OCI-LY1 (cell line): Measurements from ENCODE around the gene SRSF7.

Source experiments
- H2AFZ ChIP-seq: fragments of 200-600 bp; sonication (generic), shearing (Covaris generic); 2 replicates; pipeline ENCODE4 v1.6.0; 2014; ENCODE audit warnings: antibody characterized with exemption, mild to moderate bottlenecking, low read length
- H3F3A ChIP-seq: fragments of 200-600 bp; sonication (generic), shearing (Covaris generic); 2 replicates; pipeline ENCODE4 v1.6.0; 2014; ENCODE audit warnings: mild to moderate bottlenecking, antibody characterized with exemption, low read length, moderate library complexity; ENCODE audit not compliant: insufficient read depth
- H3K27ac ChIP-seq: fragments of 200-600 bp; sonication (generic); 2 replicates; pipeline ENCODE4 v1.5.1; 2014; ENCODE audit warnings: low read length, mixed run types, mild to moderate bottlenecking, low read depth; ENCODE audit not compliant: poor library complexity, severe bottlenecking
- H3K27me3 ChIP-seq: fragments of 200-600 bp; sonication (generic); 2 replicates; pipeline ENCODE4 v1.6.0; 2014; ENCODE audit warnings: antibody characterized with exemption, mild to moderate bottlenecking, low read length, moderate library complexity; ENCODE audit not compliant: insufficient read depth
- H3K36me3 ChIP-seq: fragments of 200-600 bp; sonication (generic); 2 replicates; pipeline ENCODE4 v1.6.1; 2014; ENCODE audit warnings: mild to moderate bottlenecking, antibody characterized with exemption, low read length, moderate library complexity, mixed read lengths; ENCODE audit not compliant: insufficient read depth
- H3K4me1 ChIP-seq: fragments of 200-600 bp; sonication (generic); 2 replicates; pipeline ENCODE4 v1.5.1; 2014; ENCODE audit warnings: mild to moderate bottlenecking, low read length, moderate library complexity; ENCODE audit not compliant: insufficient read depth, severe bottlenecking
- H3K4me2 ChIP-seq: fragments of 200-600 bp; sonication (generic), shearing (Covaris generic); 2 replicates; pipeline ENCODE4 v1.6.1; 2014; ENCODE audit warnings: low read length
- H3K4me3 ChIP-seq: fragments of 200-600 bp; sonication (generic); 2 replicates; pipeline ENCODE4 v1.5.1; 2014; ENCODE audit warnings: low read length, low read depth, mild to moderate bottlenecking, mixed read lengths; ENCODE audit not compliant: poor library complexity, severe bottlenecking
- H3K79me2 ChIP-seq: fragments of 200-600 bp; shearing (Covaris generic); 2 replicates; pipeline ENCODE4 v1.6.1; 2016; ENCODE audit warnings: mixed run types, low read length, mixed read lengths; ENCODE audit not compliant: insufficient read depth
- H3K9ac ChIP-seq: fragments of 200-600 bp; sonication (generic), shearing (Covaris generic); 2 replicates; pipeline ENCODE4 v1.6.1; 2014; ENCODE audit warnings: mild to moderate bottlenecking, low read length, mixed read lengths
- H3K9me2 ChIP-seq: fragments of 200-600 bp; sonication (generic), shearing (Covaris generic); 2 replicates; pipeline ENCODE4 v1.6.1; 2014; ENCODE audit warnings: low read depth, mild to moderate bottlenecking, low read length, mixed read lengths
- H3K9me3 ChIP-seq: fragments of 200-600 bp; shearing (Covaris generic); 2 replicates; pipeline ENCODE4 v1.6.1; 2014; ENCODE audit warnings: low read length, mixed read lengths
- H4K20me1 ChIP-seq: fragments of 200-600 bp; sonication (generic), shearing (Covaris generic); 2 replicates; pipeline ENCODE4 v1.6.0; 2016; ENCODE audit warnings: mild to moderate bottlenecking, low read length; ENCODE audit not compliant: insufficient read depth
- EZH2 ChIP-seq: fragments of 200-600 bp; sonication (generic), shearing (Covaris generic); IDR thresholded peaks from 2 replicates; pipeline ENCODE4 v1.8.0; 2017; ENCODE audit warnings: borderline replicate concordance, mixed run types, mild to moderate bottlenecking, antibody characterized with exemption, low read length, moderate library complexity, mixed read lengths
- TF ChIP-seq, protein P1 (sequence below): fragments of 200-600 bp; sonication (generic), shearing (Covaris generic); IDR thresholded peaks from 2 replicates; pipeline ENCODE4 v1.5.1; 2017; ENCODE audit warnings: mild to moderate bottlenecking, antibody characterized with exemption, low read length, moderate library complexity, mixed read lengths

The SRSF7 gene

DNA sequence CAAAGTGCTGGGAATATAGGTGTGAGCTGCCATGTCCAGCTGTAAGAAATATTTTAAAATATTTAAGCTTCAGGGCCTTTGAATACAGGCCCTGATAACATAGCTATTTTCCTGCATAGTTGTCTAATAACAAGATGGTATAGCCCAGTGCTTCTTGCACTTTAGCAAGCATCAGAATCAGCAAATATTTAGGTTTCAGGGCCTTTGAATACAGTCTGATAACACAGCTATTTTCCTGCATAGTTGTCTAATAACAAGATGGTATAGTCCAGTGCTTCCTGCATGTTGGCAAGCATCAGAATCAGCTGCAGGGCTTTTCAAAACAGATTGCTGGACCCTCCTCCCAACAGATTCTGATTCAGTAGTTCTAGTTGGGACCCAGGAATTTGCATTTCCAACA lies 32.4 kb upstream of the SRSF7 start:
- H3K9me2 ChIP-seq = no peaks in the 10 kb centered on the region
- H3K4me3 ChIP-seq = no peak overlapping the region
- no peak overlapping the region for H3K4me2 ChIP-seq
- H3K9me3 ChIP-seq = no peaks in the 10 kb centered on the region
- TF ChIP-seq EZH2 = no peak
- TF ChIP-seq, protein P1, sequence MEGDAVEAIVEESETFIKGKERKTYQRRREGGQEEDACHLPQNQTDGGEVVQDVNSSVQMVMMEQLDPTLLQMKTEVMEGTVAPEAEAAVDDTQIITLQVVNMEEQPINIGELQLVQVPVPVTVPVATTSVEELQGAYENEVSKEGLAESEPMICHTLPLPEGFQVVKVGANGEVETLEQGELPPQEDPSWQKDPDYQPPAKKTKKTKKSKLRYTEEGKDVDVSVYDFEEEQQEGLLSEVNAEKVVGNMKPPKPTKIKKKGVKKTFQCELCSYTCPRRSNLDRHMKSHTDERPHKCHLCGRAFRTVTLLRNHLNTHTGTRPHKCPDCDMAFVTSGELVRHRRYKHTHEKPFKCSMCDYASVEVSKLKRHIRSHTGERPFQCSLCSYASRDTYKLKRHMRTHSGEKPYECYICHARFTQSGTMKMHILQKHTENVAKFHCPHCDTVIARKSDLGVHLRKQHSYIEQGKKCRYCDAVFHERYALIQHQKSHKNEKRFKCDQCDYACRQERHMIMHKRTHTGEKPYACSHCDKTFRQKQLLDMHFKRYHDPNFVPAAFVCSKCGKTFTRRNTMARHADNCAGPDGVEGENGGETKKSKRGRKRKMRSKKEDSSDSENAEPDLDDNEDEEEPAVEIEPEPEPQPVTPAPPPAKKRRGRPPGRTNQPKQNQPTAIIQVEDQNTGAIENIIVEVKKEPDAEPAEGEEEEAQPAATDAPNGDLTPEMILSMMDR = no peak
- peaks cover 4% of the 10 kb centered on the region for H3K79me2 ChIP-seq
- H3K9ac ChIP-seq = no peak overlapping the region
- peaks cover 8% of the 10 kb centered on the region for H3K4me1 ChIP-seq
- no peak overlapping the region for H2AFZ ChIP-seq
- H4K20me1 ChIP-seq = no peaks in the 10 kb centered on the region
- H3K27me3 ChIP-seq = no peaks in the 10 kb centered on the region
- no peaks in the 10 kb centered on the region for H3F3A ChIP-seq
- peaks cover 21% of the 10 kb centered on the region for H3K36me3 ChIP-seq
- no peak overlapping the region for H3K27ac ChIP-seq

DNA sequence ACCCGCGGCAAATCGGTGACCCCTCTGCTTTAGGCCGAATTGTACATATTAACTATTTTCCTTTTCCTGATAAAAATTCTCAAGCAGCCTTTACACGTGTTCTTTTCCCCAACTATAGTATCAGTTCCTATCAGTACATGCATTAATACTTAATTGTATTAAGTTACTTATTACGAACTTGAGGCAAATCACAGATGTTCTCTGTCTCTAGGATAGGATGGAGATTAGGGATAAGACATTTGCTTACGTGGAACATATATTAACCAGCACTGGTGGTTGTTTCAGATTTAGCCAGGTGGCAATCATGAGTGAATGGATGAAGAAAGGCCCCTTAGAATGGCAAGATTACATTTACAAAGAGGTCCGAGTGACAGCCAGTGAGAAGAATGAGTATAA lies 27.5 kb upstream of the SRSF7 start:
- Histone ChIP-seq H3K4me3 (peak overlapping the region; percentile 84), H3F3A (no peaks in the 10 kb centered on the region), H3K36me3 (peaks cover 21% of the 10 kb centered on the region), H3K4me1 (peaks cover 9% of the 10 kb centered on the region), H3K27me3 (no peaks in the 10 kb centered on the region), H3K9me2 (no peaks in the 10 kb centered on the region), H3K27ac (no peak overlapping the region), H3K9ac (peak overlapping the region; percentile 90), H3K79me2 (peaks cover 8% of the 10 kb centered on the region), H3K4me2 (peak overlapping the region; percentile 91), H3K9me3 (no peaks in the 10 kb centered on the region), H2AFZ (no peak overlapping the region), H4K20me1 (no peaks in the 10 kb centered on the region)
- TF ChIP-seq, protein P1 = no peak
- no peak for TF ChIP-seq EZH2

DNA sequence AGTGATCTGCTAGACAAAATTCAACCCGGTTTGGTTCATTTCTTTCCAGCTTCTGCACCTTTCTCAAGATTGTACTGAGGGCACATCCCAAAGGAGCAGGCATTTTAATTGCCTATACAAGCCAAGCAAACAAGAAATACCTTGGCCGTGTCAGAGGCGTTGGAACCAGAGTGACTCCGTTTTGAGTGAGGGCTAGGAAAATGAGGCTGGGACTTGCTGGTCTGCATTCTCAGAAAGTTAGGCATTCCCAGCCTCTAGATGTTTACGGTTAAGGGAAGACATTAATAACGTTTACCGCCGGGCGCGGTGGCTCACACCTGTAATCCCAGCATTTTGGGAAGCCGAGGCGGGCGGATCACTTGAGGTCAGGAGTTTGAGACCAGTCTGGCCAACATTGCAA lies 25.4 kb upstream of the SRSF7 start:
- Histone ChIP-seq H3K36me3 (peaks cover 13% of the 10 kb centered on the region), H3K27me3 (no peaks in the 10 kb centered on the region), H4K20me1 (no peaks in the 10 kb centered on the region), H3K9me2 (no peaks in the 10 kb centered on the region), H3K4me3 (no peak overlapping the region), H3K79me2 (peaks cover 8% of the 10 kb centered on the region), H3F3A (no peaks in the 10 kb centered on the region), H3K9me3 (no peaks in the 10 kb centered on the region), H3K4me2 (no peak overlapping the region), H2AFZ (no peak overlapping the region), H3K27ac (no peak overlapping the region), H3K9ac (no peak overlapping the region), H3K4me1 (peaks cover 9% of the 10 kb centered on the region)
- TF ChIP-seq, protein P1 = no peak
- TF ChIP-seq EZH2 = no peak
